Kidney (tissue), 14 donors: ENCODE data around the gene SDE2. TPM values are rescaled to one million over a fixed set of nuclear protein-coding genes. Genes with fewer than 3 reads are reported as not detected.

Experiments used
- DNase-seq, 5 donors: peaks; one replicate each; pipeline ENCODE4 v3.0.0-alpha.2; 2013 to 2020
- FAIRE-seq: peaks from 2 replicates; lab custom pipeline; 2012; peaks lifted over from hg19 to GRCh38; lab: Jason Lieb, UNC
- H3K27ac ChIP-seq, 2 donors: one replicate each; pipeline ENCODE4 v1.7.0; 2013; ENCODE audit warnings: low read depth in 2 of 2, low read length in 2 of 2, inconsistent platforms in 1 of 2
- H3K27me3 ChIP-seq: one replicate; pipeline ENCODE4 v1.7.1; 2013; ENCODE audit warnings: low read length, inconsistent platforms; ENCODE audit not compliant: control insufficient read depth, insufficient read depth
- H3K36me3 ChIP-seq, 3 donors: one replicate each; pipeline versions ENCODE4 v1.7.0 to v1.7.1; 2013; ENCODE audit warnings: low read length in 3 of 3, control low read depth in 1 of 3, inconsistent platforms in 1 of 3; ENCODE audit not compliant: insufficient read depth in 3 of 3, control insufficient read depth in 2 of 3
- H3K4me1 ChIP-seq, 3 donors: one replicate each; pipeline versions ENCODE4 v1.7.0 to v1.7.1; 2013; ENCODE audit warnings: low read length in 3 of 3, inconsistent platforms in 1 of 3, low read depth in 1 of 3; ENCODE audit not compliant: control insufficient read depth in 2 of 3, insufficient read depth in 2 of 3
- H3K4me3 ChIP-seq, 3 donors: one replicate each; pipeline versions ENCODE4 v1.7.0 to v1.8.1; 2013; ENCODE audit warnings: low read length in 3 of 3, control low read depth in 1 of 3, inconsistent platforms in 1 of 3
- H3K9ac ChIP-seq, 3 donors: one replicate each; pipeline versions ENCODE4 v1.7.0 to v1.7.1; 2013; ENCODE audit warnings: low read length in 3 of 3, control low read depth in 1 of 3, inconsistent platforms in 1 of 3
- H3K9me3 ChIP-seq, 3 donors: one replicate each; pipeline versions ENCODE4 v1.7.0 to v1.7.1; 2013; ENCODE audit warnings: low read length in 3 of 3, control low read depth in 1 of 3, inconsistent platforms in 1 of 3; ENCODE audit not compliant: control insufficient read depth in 2 of 3, insufficient read depth in 1 of 3
- CTCF ChIP-seq: IDR thresholded peaks from 3 replicates; pipeline ENCODE4 v1.5.1; 2012; ENCODE audit warnings: mild to moderate bottlenecking, moderate library complexity, borderline replicate concordance; ENCODE audit not compliant: insufficient read depth; ENCODE audit errors: extremely low read depth
- intact Hi-C: fragments of 100-400 bp; cut with DNase I; formaldehyde crosslinking; loops from one replicate; pipeline ENCODE4 v1.11.1; 2022
- polyA plus RNA-seq: library from polyadenylated mRNA; stranded (reverse); fragments of 350-450 nt; fragmentation: Illumina TruSeq; extraction: RNeasy Lipid Tissue Mini Kit (QIAGEN cat#74804); gene quantifications from one replicate; pipeline ENCODE4 v1.2.3, GENCODE V29; 2014; ENCODE audit warnings: low read depth, low replicate concordance; ENCODE audit not compliant: insufficient read depth
- total RNA-seq: library from RNA; stranded (reverse); fragmentation: NEBNext Ultra II Directional; extraction: Animal tissue kit (Norgen Biotek cat#: 25700); gene quantifications from one replicate; pipeline ENCODE4 v1.2.1, GENCODE V29; 2021
- donor health status: control.
- donor health status: control.
- donor health status: control.
- donor health status: control.
- donor health status: control.
- donor health status: DM: yes; HTN: yes; CAD: no.
- donor health status: Normal renal cell carcinoma (clear cell type).

SDE2 gene
- total and polyA plus RNA-seq, 2 donors from 2014 or later = 3.4 to 19.2 TPM

GRCh38 chr1:226035915-226036314 is 36.8 kb upstream of the SDE2 start:
- Histone ChIP-seq H3K9me3 (no peaks in the 10 kb centered on the region), H3K27me3 (no peaks in the 10 kb centered on the region), H3K4me1 (no peaks in the 10 kb centered on the region), H3K9ac (no peak overlapping the region), H3K4me3 (no peak overlapping the region), H3K27ac (no peak overlapping the region), H3K36me3 (no peaks in the 10 kb centered on the region)
- TF ChIP-seq CTCF = no peak
- FAIRE-seq (no peak), DNase-seq (no peak)
- intact Hi-C loops = no loop called here

- Histone ChIP-seq H3K4me3 (no peak overlapping the region), H3K36me3 (no peaks in the 10 kb centered on the region), H3K4me1 (no peaks in the 10 kb centered on the region), H3K9me3 (no peaks in the 10 kb centered on the region), H3K27me3 (no peaks in the 10 kb centered on the region), H3K27ac (no peak overlapping the region), H3K9ac (no peak overlapping the region)
- FAIRE-seq = no peak
- peak in 2 of 5 donors; percentile 8 to 89 for DNase-seq
- TF ChIP-seq CTCF = no peak
- intact Hi-C loops = no loop called here
Observed at GRCh38 chr1:226034482-226034881, 35.3 kb upstream of the SDE2 start.

GRCh38 chr1:226033991-226034390 is 34.8 kb upstream of the SDE2 start:
- Histone ChIP-seq H3K27me3 (no peaks in the 10 kb centered on the region), H3K4me3 (no peak overlapping the region), H3K9me3 (no peaks in the 10 kb centered on the region), H3K27ac (no peak overlapping the region), H3K36me3 (no peaks in the 10 kb centered on the region), H3K9ac (no peak overlapping the region), H3K4me1 (no peaks in the 10 kb centered on the region)
- no peak for TF ChIP-seq CTCF
- intact Hi-C loops = no loop called here
- FAIRE-seq (no peak), DNase-seq (no peak)

- Histone ChIP-seq H3K9ac (no peak overlapping the region), H3K4me1 (no peaks in the 10 kb centered on the region), H3K27ac (no peak overlapping the region), H3K36me3 (no peaks in the 10 kb centered on the region), H3K9me3 (no peaks in the 10 kb centered on the region), H3K27me3 (no peaks in the 10 kb centered on the region), H3K4me3 (no peak overlapping the region)
- TF ChIP-seq CTCF = no peak
- intact Hi-C loops = no loop called here
- DNase-seq = no peak
- FAIRE-seq = no peak
Observed at GRCh38 chr1:226033582-226033981, 34.4 kb upstream of the SDE2 start.
